GM19452 (cell line): ENCODE results near the gene PCDH18.

Experiments used
- ATAC-seq: cut with Tn5 transposase; IDR thresholded peaks from one replicate; pipeline ENCODE4 v1.9.1; 2021; ENCODE audit not compliant: unreplicated experiment

The PCDH18 gene

GRCh38 chr4:137474711-137475301, 57.5 kb downstream of the PCDH18 start:
- no peak for ATAC-seq

DNA sequence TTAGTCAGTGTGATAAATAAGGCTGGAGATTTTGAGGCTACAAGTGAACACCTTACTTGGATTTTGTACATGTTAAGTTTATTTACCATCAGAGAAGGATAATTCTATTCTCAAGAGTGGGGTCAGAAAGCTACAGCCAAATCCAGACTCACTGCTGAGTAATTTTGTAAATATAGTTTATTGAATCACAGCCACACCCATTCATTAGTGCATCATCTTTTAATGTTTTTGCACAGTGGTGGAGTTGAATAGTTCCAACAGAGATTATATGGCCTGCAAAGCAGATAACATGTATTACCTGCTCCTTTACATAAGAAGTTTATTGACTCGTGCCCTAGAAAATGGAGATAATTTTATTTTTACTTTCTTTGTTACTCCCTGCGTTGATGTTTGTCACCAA, 60.4 kb downstream of the PCDH18 start:
- no peak for ATAC-seq

- no peak for ATAC-seq
Observed at GRCh38 chr4:137471461-137471860, 60.8 kb downstream of the PCDH18 start.

DNA sequence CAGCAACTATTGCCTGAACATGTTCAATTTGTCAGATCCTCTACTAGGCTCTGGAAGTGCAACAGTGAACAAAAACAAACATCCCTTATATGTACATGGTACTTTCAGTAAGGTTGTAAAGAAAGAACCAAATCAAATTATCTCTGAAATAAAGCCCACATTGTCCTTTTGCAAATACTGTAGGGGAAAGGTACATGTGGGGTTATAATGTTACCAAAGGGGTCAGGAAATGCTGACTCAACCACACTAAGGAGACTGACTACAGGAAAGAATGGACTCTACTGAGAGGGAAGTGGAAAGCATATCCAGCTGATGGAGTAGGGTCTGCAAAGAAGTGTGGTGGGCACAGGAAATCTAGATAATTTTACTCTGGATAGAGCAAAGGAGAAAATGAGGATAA, 61.5 kb downstream of the PCDH18 start:
- no peak for ATAC-seq
